Stimulated activated CD4-positive, alpha-beta T cell treated with anti-CD3 and anti-CD28 coated beads, Interleukin-15, amount 100 ng/mL, for 1 hour (primary cell): Measurements from ENCODE around the gene POLE.
"Not testable (repeated sequence)": the region's sequence is repeated elsewhere in the genome, so short reads cannot be mapped to it uniquely, and the experiment has no call there.

Source experiments
- DNase-seq, 2 donors: peaks; one replicate each; pipeline ENCODE4 v3.0.0-alpha.2; 2020; ENCODE audit warnings: low read depth in 1 of 2, low spot score in 1 of 2

The POLE gene

GRCh38 chr12:132601171-132601883, 85.8 kb downstream of the POLE start:
- no peak for DNase-seq

DNA sequence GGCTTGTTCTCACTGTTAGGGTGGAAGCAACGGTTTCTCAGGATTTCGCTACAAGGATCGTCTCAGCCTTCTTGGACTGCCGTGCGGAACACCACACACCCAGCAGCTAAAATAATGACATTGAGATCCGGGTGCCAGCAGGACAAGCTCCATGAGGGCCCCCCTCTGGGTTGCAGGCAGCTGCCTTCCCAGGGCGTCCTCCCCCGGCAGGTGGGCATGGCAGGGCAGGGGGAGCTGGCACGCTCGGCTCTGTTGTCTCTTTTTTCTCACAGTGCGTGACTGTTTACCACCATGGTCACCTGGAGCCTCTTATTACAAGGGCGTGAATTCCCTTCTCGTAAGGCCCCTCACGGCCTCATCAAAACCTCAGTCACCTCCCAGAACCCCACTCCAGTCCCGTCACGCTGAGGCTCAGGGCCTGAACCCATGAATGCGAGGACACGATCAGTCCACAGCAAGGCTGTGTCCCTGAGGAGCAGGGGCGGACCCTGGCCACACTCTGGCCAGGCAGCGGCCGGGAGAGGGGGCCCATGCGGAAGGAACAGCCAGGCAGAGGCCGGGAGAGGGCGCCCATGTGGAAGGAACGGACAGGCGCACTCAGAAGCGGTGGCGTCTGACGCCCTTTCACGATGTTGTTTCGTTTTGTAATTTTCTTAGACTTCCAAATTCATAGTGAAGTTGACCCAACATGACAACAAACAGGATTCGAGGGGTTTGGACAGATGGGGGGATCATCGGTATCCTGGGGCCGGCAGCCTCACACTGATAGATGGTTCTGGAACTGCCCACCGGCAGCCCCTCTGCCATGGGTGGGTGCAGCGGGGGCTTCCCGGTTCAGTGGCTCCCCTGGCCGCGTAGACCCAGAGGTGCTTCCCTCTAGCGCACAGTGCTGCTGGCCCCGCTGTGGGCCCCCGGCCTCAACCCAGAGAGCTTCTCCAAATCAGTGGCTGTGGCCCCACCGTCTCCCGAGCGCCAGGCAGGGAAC, 86.8 kb downstream of the POLE start:
- no peak for DNase-seq

DNA sequence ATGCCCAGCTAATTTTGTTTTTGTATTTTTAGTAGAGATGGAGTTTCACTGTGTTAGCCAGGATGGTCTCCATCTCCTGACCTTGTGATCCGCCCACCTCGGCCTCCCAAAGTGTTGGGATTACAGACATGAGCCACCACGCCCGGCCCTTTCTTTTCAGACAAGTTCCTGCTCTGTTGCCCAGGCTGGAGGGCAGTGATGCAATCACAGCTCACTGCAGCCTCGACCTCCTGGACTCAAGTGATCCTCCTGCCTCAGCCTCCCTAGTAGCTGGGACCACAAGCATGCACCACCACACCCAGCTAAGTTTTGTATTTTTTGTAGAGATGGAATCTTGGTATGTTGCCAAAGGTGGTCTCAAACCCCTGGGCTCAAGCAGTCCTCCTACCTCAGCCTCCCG, 87.6 kb downstream of the POLE start:
- DNase-seq, result not testable (repeated sequence)

DNA sequence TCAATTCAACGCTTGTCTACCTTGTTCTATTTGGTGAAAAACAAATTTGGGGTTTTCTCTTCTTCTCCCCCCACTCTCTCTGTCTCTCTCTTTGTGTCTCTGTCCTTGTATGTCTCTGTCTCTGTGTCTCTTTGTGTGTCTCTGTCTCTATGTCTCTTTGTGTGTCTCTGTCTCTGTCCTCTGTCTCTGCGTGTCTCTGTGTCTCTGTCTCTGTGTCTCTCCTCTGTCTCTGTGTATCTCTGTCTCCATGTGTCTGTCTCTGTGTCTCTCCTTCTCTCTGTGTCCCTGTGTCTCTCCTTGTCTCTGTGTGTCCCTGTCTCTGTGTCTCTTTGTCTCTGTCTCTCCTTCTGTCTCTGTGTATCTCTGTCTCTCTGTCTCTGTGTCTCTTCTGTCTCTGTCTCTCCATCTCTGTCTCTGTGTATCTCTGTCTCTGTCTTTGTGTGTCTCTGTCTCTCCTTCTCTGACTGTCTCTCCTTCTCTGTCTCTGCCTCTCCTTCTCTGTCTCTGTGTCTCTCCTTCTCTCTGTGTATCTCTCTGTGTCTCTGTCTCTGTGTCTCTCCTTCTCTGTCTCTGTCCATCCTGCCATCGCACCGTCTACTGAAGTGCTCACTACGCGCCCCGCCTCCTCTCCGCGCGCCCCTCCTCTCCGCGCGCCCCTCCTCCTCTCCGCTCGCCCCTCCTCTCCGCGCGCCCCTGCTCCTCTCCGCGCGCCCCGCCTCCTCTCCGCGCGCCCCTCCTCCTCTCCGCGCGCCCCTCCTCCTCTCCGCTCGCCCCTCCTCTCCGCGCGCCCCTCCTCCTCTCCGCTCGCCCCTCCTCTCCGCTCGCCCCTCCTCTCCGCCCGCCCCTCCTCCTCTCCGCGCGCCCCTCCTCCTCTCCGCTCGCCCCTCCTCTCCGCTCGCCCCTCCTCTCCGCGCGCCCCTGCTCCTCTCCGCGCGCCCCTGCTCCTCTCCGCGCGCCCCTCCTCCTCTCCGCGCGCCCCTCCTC, 89.5 kb downstream of the POLE start:
- DNase-seq, result no peak

DNA sequence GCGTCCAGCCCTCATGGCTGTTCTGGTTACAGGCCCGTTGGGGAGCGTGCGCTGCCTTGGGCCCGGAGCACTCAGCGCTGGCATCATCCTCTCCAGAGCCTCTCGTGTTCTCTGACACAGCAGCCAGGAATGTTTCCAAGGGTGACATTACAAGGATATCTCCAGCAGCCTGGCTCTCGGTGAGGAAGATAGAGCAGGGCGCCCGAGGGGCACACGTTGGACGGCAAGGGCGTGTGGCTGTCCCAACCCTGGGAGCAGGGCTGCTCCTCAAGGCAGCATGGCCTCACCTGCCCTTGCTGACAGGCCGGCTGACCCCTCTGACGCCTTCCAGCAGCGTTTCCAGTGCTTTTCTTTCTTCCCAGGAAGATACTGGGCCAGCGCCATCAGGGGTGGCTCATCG, 91.1 kb downstream of the POLE start:
- DNase-seq, result no peak

DNA sequence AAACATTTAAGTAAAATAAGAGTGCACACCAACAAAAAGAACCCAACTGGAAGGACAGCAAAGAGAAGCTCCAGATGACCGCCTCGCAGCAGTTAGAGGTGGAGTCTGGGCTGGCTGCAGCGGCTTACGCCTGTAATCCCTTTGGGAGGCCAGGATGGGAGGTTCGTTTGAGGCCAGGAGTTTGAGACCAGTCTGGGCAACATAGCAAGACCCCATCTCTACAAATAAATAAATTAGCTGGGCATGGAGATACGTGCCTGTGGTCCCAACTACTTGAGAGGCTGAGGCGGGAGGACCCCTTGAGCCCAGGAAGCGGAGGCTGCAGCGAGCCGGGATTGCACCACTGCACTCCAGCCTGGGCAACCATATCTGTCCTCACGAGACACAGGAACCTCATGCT, 92.0 kb downstream of the POLE start:
- DNase-seq, result no peak

- DNase-seq, result no peak
Measured at GRCh38 chr12:132593938-132594358, 93.2 kb downstream of the POLE start.

DNA sequence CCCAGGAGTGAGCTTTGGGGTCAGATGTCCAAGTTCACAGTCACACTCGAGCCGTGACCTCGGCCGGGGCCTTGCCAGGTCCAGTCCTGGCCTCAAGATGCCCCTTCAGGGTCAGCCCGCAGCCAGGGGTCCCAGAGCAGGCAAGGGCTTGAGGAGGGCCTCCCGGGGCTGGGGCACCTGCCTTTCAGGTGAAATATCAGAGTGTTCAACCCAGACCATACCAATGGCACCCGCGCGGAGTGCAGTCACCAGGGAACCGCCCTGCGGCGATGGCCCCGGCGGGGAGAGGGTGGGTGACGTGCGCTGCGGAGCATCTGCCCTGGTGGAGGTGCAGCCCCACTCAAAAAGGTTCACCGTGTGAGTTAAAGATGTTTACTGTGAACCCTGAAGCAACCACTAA, 93.6 kb downstream of the POLE start:
- no peak for DNase-seq

DNA sequence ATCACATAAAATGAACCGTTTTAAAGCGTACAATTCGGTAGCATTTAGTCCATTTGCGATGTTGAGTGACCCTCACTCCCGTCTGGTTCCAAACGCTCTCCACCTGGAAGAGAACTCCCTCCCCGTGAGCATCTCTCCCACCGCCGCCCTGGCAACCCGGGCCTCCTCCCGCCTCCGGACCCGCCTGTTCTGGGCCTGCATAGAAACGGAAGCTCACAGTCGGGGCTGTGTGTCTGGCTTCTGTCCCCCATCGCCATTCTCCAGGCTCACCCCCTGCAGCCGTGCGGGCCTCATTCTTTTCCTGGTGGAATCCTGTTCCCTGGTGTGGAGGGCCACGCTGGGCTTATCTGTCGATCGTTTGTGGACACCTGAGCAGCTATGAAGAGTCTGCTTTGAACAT, 94.1 kb downstream of the POLE start:
- no peak for DNase-seq

DNA sequence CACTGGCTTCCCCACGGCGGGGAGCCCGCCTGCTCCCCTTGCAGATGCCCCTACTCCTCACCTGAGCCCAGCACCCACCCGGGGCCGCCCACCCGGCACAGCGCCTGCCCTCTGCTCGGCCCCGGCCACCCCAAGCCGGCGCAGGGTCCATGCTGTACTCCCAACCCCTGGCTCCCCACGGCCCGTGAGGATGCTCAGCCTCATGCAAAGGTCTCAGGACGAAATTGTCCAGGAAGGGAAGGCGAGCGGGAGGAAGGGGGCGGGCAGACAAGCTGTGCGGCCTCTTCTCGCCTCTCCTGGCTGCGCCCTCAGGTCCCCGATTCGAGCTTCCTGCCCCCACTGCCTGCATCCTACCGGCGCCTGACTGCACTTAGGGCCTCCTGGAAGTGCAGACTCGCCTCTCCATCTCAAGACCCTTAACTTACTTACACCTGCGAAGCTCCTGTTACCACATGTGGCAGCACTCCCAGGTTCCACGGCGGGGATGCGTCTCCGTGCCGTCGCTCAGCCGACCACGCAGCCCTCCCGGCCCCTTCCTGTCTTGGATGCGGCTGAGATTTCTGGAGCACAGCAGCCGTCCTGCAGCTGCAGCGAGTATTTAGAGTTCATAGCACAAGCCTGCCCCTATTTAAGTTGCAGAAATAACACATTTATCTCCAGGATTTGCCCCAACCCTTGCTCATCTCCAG, 94.7 kb downstream of the POLE start:
- no peak for DNase-seq

- DNase-seq, result no peak
Measured at GRCh38 chr12:132591107-132591935, 95.8 kb downstream of the POLE start.

DNA sequence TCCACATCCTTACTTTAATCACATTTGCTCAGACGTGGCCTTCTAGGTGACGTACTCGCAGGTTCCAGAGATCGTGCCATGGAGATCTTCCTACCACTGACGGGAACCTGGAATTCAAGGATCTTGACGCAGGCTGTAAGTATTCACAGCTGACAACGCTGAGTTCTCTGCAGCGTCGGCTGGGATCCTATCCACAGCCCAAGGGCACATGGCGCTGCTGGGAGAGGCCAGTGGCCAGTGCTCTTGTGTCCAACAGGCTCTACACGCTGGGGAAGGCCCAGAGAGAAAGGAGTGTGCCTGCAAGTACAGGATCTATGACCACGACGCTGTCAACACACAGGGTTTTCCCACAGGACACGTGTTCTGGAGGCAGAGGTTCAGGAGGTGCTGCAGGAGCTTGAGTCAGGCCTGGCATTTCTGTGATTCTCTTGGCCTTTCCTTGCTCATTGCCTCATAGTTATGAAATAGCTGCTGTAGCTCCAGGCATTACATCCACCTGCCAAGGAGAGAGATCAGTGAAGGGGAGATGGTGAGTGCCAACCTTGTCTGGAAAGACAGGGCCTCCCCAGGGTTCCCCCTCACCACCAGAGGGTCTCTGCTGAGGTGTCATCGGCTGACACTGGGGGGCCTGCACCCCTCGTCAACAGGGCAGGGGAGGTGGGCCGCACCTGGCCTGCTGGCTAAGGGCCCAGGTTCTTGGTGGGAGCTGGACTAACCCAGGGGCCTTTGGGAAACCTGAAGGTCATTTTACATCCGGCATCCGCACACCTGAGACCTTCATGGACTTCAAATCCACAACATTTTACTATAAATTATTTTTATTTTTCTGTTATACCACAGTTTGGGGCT, 98.1 kb downstream of the POLE start:
- no peak for DNase-seq

DNA sequence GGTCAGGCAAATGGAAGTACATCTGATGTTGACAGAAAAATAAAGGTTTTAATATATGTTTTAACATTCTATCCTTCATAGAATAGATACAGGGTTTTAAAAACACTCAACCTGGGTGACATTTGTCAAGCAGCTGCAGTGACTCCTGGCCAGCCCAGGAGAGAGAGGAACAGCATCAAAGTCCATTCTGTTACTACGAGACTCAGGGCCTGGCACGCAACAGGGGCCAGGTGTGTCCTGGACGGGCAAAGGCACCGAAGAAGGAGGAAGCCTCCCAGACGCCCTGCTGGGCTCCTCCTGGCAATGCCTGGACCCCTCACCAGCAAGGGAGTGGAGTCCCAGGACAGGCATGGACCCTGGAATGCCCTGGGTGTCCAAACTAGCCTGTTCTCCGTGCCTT, 98.8 kb downstream of the POLE start:
- no peak for DNase-seq

GRCh38 chr12:132587781-132588180, 99.4 kb downstream of the POLE start:
- DNase-seq, result no peak

GRCh38 chr12:132586929-132587328, 100.2 kb downstream of the POLE start:
- DNase-seq, result no peak

GRCh38 chr12:132585177-132585576, 102.0 kb downstream of the POLE start:
- DNase-seq, result no peak

- no peak for DNase-seq
Measured at GRCh38 chr12:132584429-132584828, 102.7 kb downstream of the POLE start.

- DNase-seq, result no peak
Measured at GRCh38 chr12:132583736-132584135, 103.4 kb downstream of the POLE start.

- no peak for DNase-seq
Measured at GRCh38 chr12:132583411-132583710, 103.8 kb downstream of the POLE start.
